Trophoblast cell (in vitro differentiated cells and primary cell): ENCODE results near the gene DNAJA2.

Experiments used
- DNase-seq, 2 donors: peaks; one replicate each; pipeline ENCODE4 v3.0.0-alpha.2; 2016
- H2AFZ ChIP-seq: 2 replicates; pipeline ENCODE4 v1.6.1; 2013; ENCODE audit warnings: low read length, moderate library complexity, mild to moderate bottlenecking; ENCODE audit not compliant: insufficient read depth, poor library complexity
- H2AK5ac ChIP-seq: 2 replicates; pipeline ENCODE4 v1.6.1; 2013; ENCODE audit warnings: mild to moderate bottlenecking, low read length
- H2BK120ac ChIP-seq: 2 replicates; pipeline ENCODE4 v1.6.1; 2013; ENCODE audit warnings: low read length, mild to moderate bottlenecking, moderate library complexity; ENCODE audit not compliant: insufficient read depth, poor library complexity
- H2BK12ac ChIP-seq: 2 replicates; pipeline ENCODE4 v1.6.1; 2013; ENCODE audit warnings: mild to moderate bottlenecking, low read length, moderate library complexity
- H2BK5ac ChIP-seq: 2 replicates; pipeline ENCODE4 v1.6.1; 2013; ENCODE audit warnings: low read length, low read depth, moderate library complexity, mild to moderate bottlenecking; ENCODE audit not compliant: poor library complexity
- H3K14ac ChIP-seq: 2 replicates; pipeline ENCODE4 v1.6.1; 2013; ENCODE audit warnings: mild to moderate bottlenecking, low read length
- H3K18ac ChIP-seq: 2 replicates; pipeline ENCODE4 v1.6.1; 2013; ENCODE audit warnings: mild to moderate bottlenecking, low read length
- H3K23ac ChIP-seq: 2 replicates; pipeline ENCODE4 v1.6.1; 2013; ENCODE audit warnings: low read length
- H3K27ac ChIP-seq: 2 replicates; pipeline ENCODE4 v1.5.1; 2013; ENCODE audit warnings: low read depth, mild to moderate bottlenecking, inconsistent platforms, low read length, moderate library complexity
- H3K27me3 ChIP-seq: 2 replicates; pipeline ENCODE4 v1.6.1; 2013; ENCODE audit warnings: inconsistent platforms, mild to moderate bottlenecking, low read length, moderate library complexity; ENCODE audit not compliant: insufficient read depth
- H3K36me3 ChIP-seq, 2 experiments: 1 replicate in 1 of 2; 2 replicates in 1 of 2; pipeline ENCODE4 v1.6.1; 2013; ENCODE audit warnings: low read length in 2 of 2, mild to moderate bottlenecking in 2 of 2, moderate library complexity in 1 of 2; ENCODE audit not compliant: insufficient read depth in 2 of 2, control insufficient read depth in 1 of 2
- H3K4ac ChIP-seq: 2 replicates; pipeline ENCODE4 v1.6.1; 2013; ENCODE audit warnings: low read depth, mild to moderate bottlenecking, low read length, moderate library complexity
- H3K4me1 ChIP-seq, 2 experiments: 1 replicate in 1 of 2; 2 replicates in 1 of 2; pipeline ENCODE4 v1.6.1; 2013; ENCODE audit warnings: low read length in 2 of 2, mild to moderate bottlenecking in 2 of 2, moderate library complexity in 1 of 2; ENCODE audit not compliant: insufficient read depth in 2 of 2, control insufficient read depth in 1 of 2
- H3K4me2 ChIP-seq: 2 replicates; pipeline ENCODE4 v1.6.1; 2013; ENCODE audit warnings: inconsistent platforms, mild to moderate bottlenecking, low read length, moderate library complexity
- H3K4me3 ChIP-seq: 2 replicates; pipeline ENCODE4 v1.5.1; 2013; ENCODE audit warnings: mild to moderate bottlenecking, low read depth, low read length, inconsistent platforms
- H3K79me1 ChIP-seq: one replicate; pipeline ENCODE4 v1.6.1; 2013; ENCODE audit warnings: low read length
- H3K79me2 ChIP-seq: 2 replicates; pipeline ENCODE4 v1.6.1; 2013; ENCODE audit warnings: low read length, mild to moderate bottlenecking; ENCODE audit not compliant: control insufficient read depth, insufficient read depth, poor library complexity
- H3K9ac ChIP-seq: 2 replicates; pipeline ENCODE4 v1.6.1; 2013; ENCODE audit warnings: mild to moderate bottlenecking, low read length
- H3K9me3 ChIP-seq: 2 replicates; pipeline ENCODE4 v1.6.1; 2013; ENCODE audit warnings: low read depth, mild to moderate bottlenecking, control low read depth, inconsistent platforms, low read length; ENCODE audit not compliant: insufficient read depth
- H4K12ac ChIP-seq: 2 replicates; pipeline ENCODE4 v1.6.1; 2013; ENCODE audit warnings: low read depth, mild to moderate bottlenecking, low read length, moderate library complexity
- H4K8ac ChIP-seq: 2 replicates; pipeline ENCODE4 v1.6.1; 2013; ENCODE audit warnings: low read depth, mild to moderate bottlenecking, low read length, moderate library complexity
- H4K91ac ChIP-seq: one replicate; pipeline ENCODE4 v1.6.1; 2013; ENCODE audit warnings: low read depth, mild to moderate bottlenecking, low read length, moderate library complexity
- WGBS: extraction: QIAGEN DNeasy Blood & Tissue Kit; methylation state at CpG from one replicate; pipeline ENCODE4 v1.1.7; 2013; ENCODE audit warnings: missing lambda C conversion rate; ENCODE audit not compliant: insufficient read length, insufficient coverage; ENCODE audit errors: extremely low coverage; 5-methylcytosine and 5-hydroxymethylcytosine counted together

Gene DNAJA2

DNA sequence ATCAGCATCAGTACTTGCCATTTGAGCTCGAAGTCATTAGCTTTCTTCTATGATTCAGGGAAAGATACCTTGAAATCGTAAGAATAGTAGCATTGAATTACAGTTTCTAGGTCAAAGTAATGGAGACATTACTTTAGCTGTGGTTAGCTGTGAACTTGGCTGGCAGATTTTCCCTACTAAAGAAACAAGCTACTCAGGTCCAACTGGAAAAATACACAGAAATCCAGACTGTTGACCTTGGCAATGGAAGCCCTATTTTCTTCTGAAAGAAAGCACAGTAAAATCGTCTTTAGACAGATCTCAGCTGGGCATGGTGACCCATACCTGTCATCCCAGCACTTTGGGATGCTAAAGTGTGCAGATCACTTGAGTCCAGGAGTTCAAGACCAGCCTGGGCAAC lies 13.4 kb upstream of the DNAJA2 start:
- Histone ChIP-seq H3K23ac (no peak overlapping the region), H3K27me3 (no peaks in the 10 kb centered on the region), H4K8ac (no peak overlapping the region), H3K4ac (no peak overlapping the region), H4K12ac (no peak overlapping the region), H2BK5ac (no peak overlapping the region), H3K4me1 (no peaks in the 10 kb centered on the region), H3K4me3 (no peak overlapping the region), H3K9ac (no peak overlapping the region), H3K79me2 (no peaks in the 10 kb centered on the region), H3K14ac (no peak overlapping the region), H3K36me3 (no peaks in the 10 kb centered on the region), H3K27ac (no peak overlapping the region), H2AFZ (no peak overlapping the region), H2BK120ac (no peak overlapping the region), H3K9me3 (peaks cover 2% of the 10 kb centered on the region), H2BK12ac (no peak overlapping the region), H2AK5ac (no peak overlapping the region), H3K4me2 (no peak overlapping the region), H3K18ac (no peak overlapping the region), H4K91ac (no peak overlapping the region), H3K79me1 (no peaks in the 10 kb centered on the region)
- WGBS = no CpG with 5 or more reads among the region's 3 CpGs
- no peak for DNase-seq

- Histone ChIP-seq H3K14ac (no peak overlapping the region), H3K4me3 (no peak overlapping the region), H3K79me1 (no peaks in the 10 kb centered on the region), H3K36me3 (no peaks in the 10 kb centered on the region), H4K12ac (no peak overlapping the region), H3K4me2 (no peak overlapping the region), H4K91ac (no peak overlapping the region), H3K9me3 (no peaks in the 10 kb centered on the region), H3K23ac (no peak overlapping the region), H3K4ac (no peak overlapping the region), H3K9ac (no peak overlapping the region), H2AFZ (no peak overlapping the region), H4K8ac (no peak overlapping the region), H3K4me1 (no peaks in the 10 kb centered on the region), H2BK12ac (no peak overlapping the region), H2BK5ac (no peak overlapping the region), H2BK120ac (no peak overlapping the region), H3K27ac (no peak overlapping the region), H2AK5ac (no peak overlapping the region), H3K18ac (no peak overlapping the region), H3K27me3 (no peaks in the 10 kb centered on the region), H3K79me2 (no peaks in the 10 kb centered on the region)
- no CpG with 5 or more reads among the region's 3 CpGs for WGBS
- no peak for DNase-seq
Measured at GRCh38 chr16:46986438-46986837, 13.0 kb upstream of the DNAJA2 start.

DNA sequence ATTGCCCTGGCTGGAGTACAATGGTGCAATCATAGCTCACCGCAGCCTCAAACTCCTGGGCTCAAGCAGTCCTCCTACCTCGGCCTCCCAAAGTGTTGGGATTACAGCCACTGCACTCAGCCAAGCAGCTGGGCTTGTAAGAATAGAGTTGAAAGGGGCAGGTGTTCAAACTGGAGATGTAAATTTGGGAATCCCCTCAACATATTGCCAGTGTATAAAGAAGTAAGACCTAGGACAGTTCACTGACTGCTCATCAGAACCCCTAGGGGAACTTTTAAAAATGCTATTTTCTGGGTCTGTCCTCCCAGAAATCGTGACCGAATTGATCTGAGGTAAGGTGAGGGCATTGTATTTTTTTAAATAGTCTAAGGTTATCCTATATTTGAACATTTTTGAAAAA lies 8.9 kb upstream of the DNAJA2 start:
- Histone ChIP-seq H3K9me3 (no peaks in the 10 kb centered on the region), H2BK120ac (no peak overlapping the region), H2AFZ (no peak overlapping the region), H3K23ac (no peak overlapping the region), H3K18ac (no peak overlapping the region), H3K4ac (no peak overlapping the region), H3K4me2 (no peak overlapping the region), H3K14ac (no peak overlapping the region), H3K27me3 (no peaks in the 10 kb centered on the region), H2BK12ac (no peak overlapping the region), H3K36me3 (no peaks in the 10 kb centered on the region), H3K79me1 (no peaks in the 10 kb centered on the region), H4K91ac (no peak overlapping the region), H2BK5ac (no peak overlapping the region), H2AK5ac (no peak overlapping the region), H3K4me3 (no peak overlapping the region), H3K27ac (no peak overlapping the region), H4K8ac (no peak overlapping the region), H4K12ac (no peak overlapping the region), H3K4me1 (no peaks in the 10 kb centered on the region), H3K9ac (no peak overlapping the region), H3K79me2 (no peaks in the 10 kb centered on the region)
- no peak for DNase-seq
- no CpG with 5 or more reads among the region's 4 CpGs for WGBS

DNA sequence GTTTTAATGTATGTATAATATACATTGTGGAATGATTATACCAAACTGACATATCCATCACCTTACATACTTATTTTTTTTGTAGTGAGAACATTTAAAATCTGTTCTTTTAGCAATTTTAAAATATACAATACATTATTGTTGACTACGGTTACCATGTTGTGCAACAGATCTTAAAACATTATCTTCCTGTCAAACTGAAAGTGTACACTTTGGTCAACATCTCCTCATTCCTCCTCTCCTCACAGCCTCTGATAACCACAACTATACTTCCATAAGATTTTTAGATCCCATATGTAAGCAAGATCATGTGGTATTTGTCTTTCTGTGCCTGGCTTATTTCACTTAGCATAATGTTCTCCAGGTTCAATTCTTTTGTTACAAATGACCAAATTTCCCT lies 7.5 kb upstream of the DNAJA2 start:
- H2BK12ac ChIP-seq = no peak overlapping the region
- H2AK5ac ChIP-seq = no peak overlapping the region
- H3K79me2 ChIP-seq = no peaks in the 10 kb centered on the region
- no peak overlapping the region for H4K91ac ChIP-seq
- no peak overlapping the region for H3K4me3 ChIP-seq
- H2AFZ ChIP-seq = no peak overlapping the region
- no peak for DNase-seq
- no peak overlapping the region for H3K4me2 ChIP-seq
- H4K12ac ChIP-seq = no peak overlapping the region
- no peak overlapping the region for H3K27ac ChIP-seq
- no peaks in the 10 kb centered on the region for H3K36me3 ChIP-seq
- no peaks in the 10 kb centered on the region for H3K27me3 ChIP-seq
- WGBS = no CpG with 5 or more reads among the region's 1 CpG
- no peaks in the 10 kb centered on the region for H3K9me3 ChIP-seq
- H3K4me1 ChIP-seq = no peaks in the 10 kb centered on the region
- H3K18ac ChIP-seq = no peak overlapping the region
- H2BK5ac ChIP-seq = no peak overlapping the region
- no peaks in the 10 kb centered on the region for H3K79me1 ChIP-seq
- H4K8ac ChIP-seq = no peak overlapping the region
- H3K14ac ChIP-seq = no peak overlapping the region
- H2BK120ac ChIP-seq = no peak overlapping the region
- no peak overlapping the region for H3K9ac ChIP-seq
- no peak overlapping the region for H3K4ac ChIP-seq
- no peak overlapping the region for H3K23ac ChIP-seq
